ENCODE data around the gene ARMC7. TPM values are rescaled to one million over a fixed set of nuclear protein-coding genes. Genes with fewer than 3 reads are reported as not detected.
"Not testable (repeated sequence)": the region's sequence is repeated elsewhere in the genome, so short reads cannot be mapped to it uniquely, and the experiment has no call there.

The ARMC7 gene
- total RNA-seq, 1 experiment from 2014 or later, result 12.3 TPM

DNA sequence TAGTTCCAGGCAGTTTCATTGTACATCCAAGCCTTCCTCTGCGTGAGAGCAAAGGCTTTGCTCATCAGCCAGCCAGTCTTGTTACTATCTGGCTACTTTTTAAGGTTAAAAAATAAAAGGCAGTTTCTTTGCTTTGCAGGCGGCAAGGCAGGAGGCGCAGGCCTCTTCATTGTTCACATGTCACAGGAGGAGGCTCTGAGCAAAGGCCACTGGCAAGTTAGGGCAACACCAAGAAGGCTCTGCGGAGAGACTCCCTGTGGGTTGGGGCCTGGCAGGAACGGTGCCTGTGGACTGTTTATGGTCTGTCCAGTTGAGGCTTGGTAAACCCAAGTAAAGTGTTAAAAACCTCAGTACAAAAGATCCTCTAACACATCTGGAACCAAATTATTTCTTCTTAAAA, 25.7 kb downstream of the ARMC7 start:
- TF ChIP-seq, protein P1, sequence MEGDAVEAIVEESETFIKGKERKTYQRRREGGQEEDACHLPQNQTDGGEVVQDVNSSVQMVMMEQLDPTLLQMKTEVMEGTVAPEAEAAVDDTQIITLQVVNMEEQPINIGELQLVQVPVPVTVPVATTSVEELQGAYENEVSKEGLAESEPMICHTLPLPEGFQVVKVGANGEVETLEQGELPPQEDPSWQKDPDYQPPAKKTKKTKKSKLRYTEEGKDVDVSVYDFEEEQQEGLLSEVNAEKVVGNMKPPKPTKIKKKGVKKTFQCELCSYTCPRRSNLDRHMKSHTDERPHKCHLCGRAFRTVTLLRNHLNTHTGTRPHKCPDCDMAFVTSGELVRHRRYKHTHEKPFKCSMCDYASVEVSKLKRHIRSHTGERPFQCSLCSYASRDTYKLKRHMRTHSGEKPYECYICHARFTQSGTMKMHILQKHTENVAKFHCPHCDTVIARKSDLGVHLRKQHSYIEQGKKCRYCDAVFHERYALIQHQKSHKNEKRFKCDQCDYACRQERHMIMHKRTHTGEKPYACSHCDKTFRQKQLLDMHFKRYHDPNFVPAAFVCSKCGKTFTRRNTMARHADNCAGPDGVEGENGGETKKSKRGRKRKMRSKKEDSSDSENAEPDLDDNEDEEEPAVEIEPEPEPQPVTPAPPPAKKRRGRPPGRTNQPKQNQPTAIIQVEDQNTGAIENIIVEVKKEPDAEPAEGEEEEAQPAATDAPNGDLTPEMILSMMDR (conservative IDR thresholded peaks at IDR 0.05; ENCODE audit: low read depth, low read length), result no peak
- no peak for TF ChIP-seq EZH2 (IDR thresholded peaks at IDR 0.05; ENCODE audit: borderline replicate concordance, low read depth, low read length, poor library complexity, severe bottlenecking)
- no peaks in the 10 kb centered on the region for H3K9me3 ChIP-seq (ENCODE audit: low read depth, low read length, poor library complexity, severe bottlenecking)
- peaks cover 51% of the 10 kb centered on the region for H3K36me3 ChIP-seq (ENCODE audit: insufficient read depth, low read length, poor library complexity, severe bottlenecking)
- BruUV-seq (replicated peaks), result TSS peak; percentile 25
- ChIA-PET POLR2A (ENCODE audit: low non-redundant PET) (no interaction called here), CTCF (no interaction called here)
- H3K27me3 ChIP-seq (replicated peaks; ENCODE audit: insufficient read depth, low read depth, low read length, poor library complexity), result no peaks in the 10 kb centered on the region
- no peak for DNase-seq (ENCODE audit: low spot score)
- peaks cover 7% of the 10 kb centered on the region for H3K4me1 ChIP-seq (ENCODE audit: insufficient read depth, low read length, poor library complexity, severe bottlenecking)
- H3K4me3 ChIP-seq (ENCODE audit: low read depth, low read length, poor library complexity, severe bottlenecking), result no peak overlapping the region
- peak overlapping the region; percentile 40 for H3K27ac ChIP-seq (ENCODE audit: low read depth, low read length, poor library complexity, severe bottlenecking)
- intact Hi-C loops (cut with micrococcal nuclease; ENCODE audit: unreplicated experiment), result no loop called here

DNA sequence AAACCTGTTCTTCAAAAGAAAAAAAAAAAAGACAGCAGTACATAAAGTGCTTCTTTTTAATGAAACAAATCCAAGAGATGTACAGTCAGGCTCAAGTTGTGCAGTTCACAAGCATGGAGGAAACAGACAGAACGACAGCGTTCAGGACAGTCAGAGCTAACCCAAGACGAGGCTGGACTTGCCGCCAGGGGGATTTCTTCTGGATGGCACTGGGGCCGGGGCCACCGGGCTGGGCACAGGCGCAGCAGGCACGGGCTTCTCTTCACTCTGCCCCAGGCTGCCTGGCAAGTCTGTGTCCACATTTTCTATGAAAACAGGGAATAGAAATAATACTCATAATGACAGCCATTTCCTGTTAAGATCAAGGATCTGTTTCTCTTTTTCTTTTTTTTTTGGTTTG, 26.2 kb downstream of the ARMC7 start:
- H3K36me3 ChIP-seq (ENCODE audit: insufficient read depth, low read length, poor library complexity, severe bottlenecking), result peaks cover 56% of the 10 kb centered on the region

DNA sequence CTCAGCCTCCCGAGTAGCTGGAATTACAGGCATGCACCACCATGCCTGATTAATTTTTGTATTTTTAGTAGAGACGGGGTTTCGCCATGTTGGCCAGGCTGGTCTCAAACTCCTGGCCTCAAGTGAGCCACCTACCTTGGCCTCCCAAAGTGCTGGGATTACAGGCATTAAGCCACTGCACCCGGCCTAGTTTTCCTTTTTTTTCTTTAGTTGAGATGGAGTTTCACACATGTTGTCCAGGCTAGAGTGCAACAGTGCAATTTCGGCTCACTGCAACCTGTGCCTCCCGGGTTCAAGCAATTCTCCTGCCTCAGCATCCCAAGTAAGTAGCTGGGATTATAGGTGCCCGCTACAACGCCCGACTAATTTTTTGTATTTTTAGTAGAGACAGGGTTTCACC, 28.0 kb downstream of the ARMC7 start:
- POLR2A ChIA-PET (ENCODE audit: low non-redundant PET); BruUV-seq (replicated peaks): not testable (repeated sequence)

More for the DNA sequence above, 26.2 kb downstream of the ARMC7 start:
- no peak for DNase-seq (ENCODE audit: low spot score)
- intact Hi-C loops (cut with micrococcal nuclease; ENCODE audit: unreplicated experiment), result no loop called here
- no peak overlapping the region for H3K4me3 ChIP-seq (ENCODE audit: low read depth, low read length, poor library complexity, severe bottlenecking)
- no TSS peak for BruUV-seq (replicated peaks)
- ChIA-PET POLR2A (ENCODE audit: low non-redundant PET) (no interaction called here), CTCF (no interaction called here)
- TF ChIP-seq EZH2 (IDR thresholded peaks at IDR 0.05; ENCODE audit: borderline replicate concordance, low read depth, low read length, poor library complexity, severe bottlenecking), result no peak
- TF ChIP-seq, protein P1 (conservative IDR thresholded peaks at IDR 0.05; ENCODE audit: low read depth, low read length), result no peak
- H3K9me3 ChIP-seq (ENCODE audit: low read depth, low read length, poor library complexity, severe bottlenecking), result no peaks in the 10 kb centered on the region
- H3K4me1 ChIP-seq (ENCODE audit: insufficient read depth, low read length, poor library complexity, severe bottlenecking), result peaks cover 4% of the 10 kb centered on the region
- H3K27ac ChIP-seq (ENCODE audit: low read depth, low read length, poor library complexity, severe bottlenecking), result peak overlapping the region; percentile 40
- no peaks in the 10 kb centered on the region for H3K27me3 ChIP-seq (replicated peaks; ENCODE audit: insufficient read depth, low read depth, low read length, poor library complexity)

GRCh38 chr17:75138519-75138918, 28.8 kb downstream of the ARMC7 start:
- BruUV-seq (replicated peaks), result no TSS peak
- CTCF ChIA-PET, result no interaction called here
- Histone ChIP-seq H3K27me3 (replicated peaks; ENCODE audit: insufficient read depth, low read depth, low read length, poor library complexity) (no peaks in the 10 kb centered on the region), H3K36me3 (ENCODE audit: insufficient read depth, low read length, poor library complexity, severe bottlenecking) (peaks cover 78% of the 10 kb centered on the region), H3K4me3 (ENCODE audit: low read depth, low read length, poor library complexity, severe bottlenecking) (no peak overlapping the region), H3K27ac (ENCODE audit: low read depth, low read length, poor library complexity, severe bottlenecking) (peak overlapping the region; percentile 2), H3K4me1 (ENCODE audit: insufficient read depth, low read length, poor library complexity, severe bottlenecking) (no peaks in the 10 kb centered on the region), H3K9me3 (ENCODE audit: low read depth, low read length, poor library complexity, severe bottlenecking) (no peaks in the 10 kb centered on the region)
- intact Hi-C loops (cut with micrococcal nuclease; ENCODE audit: unreplicated experiment), result no loop called here
- POLR2A ChIA-PET (ENCODE audit: low non-redundant PET), result interaction anchor here (0.6 kb wide), 1 partner anchor 19 kb away, joined by 12 read pairs; no protein-coding TSS in a partner anchor
- TF ChIP-seq, protein P1 (conservative IDR thresholded peaks at IDR 0.05; ENCODE audit: low read depth, low read length), result no peak
- TF ChIP-seq EZH2 (IDR thresholded peaks at IDR 0.05; ENCODE audit: borderline replicate concordance, low read depth, low read length, poor library complexity, severe bottlenecking), result no peak
- DNase-seq (ENCODE audit: low spot score), result no peak

More for the DNA sequence above, 28.0 kb downstream of the ARMC7 start:
- DNase-seq (ENCODE audit: low spot score); H3K27me3 ChIP-seq (replicated peaks; ENCODE audit: insufficient read depth, low read depth, low read length, poor library complexity); H3K4me3 ChIP-seq (ENCODE audit: low read depth, low read length, poor library complexity, severe bottlenecking); H3K4me1 ChIP-seq (ENCODE audit: insufficient read depth, low read length, poor library complexity, severe bottlenecking); intact Hi-C loops (cut with micrococcal nuclease; ENCODE audit: unreplicated experiment); H3K9me3 ChIP-seq (ENCODE audit: low read depth, low read length, poor library complexity, severe bottlenecking); H3K27ac ChIP-seq (ENCODE audit: low read depth, low read length, poor library complexity, severe bottlenecking): not testable (repeated sequence)
- CTCF ChIA-PET, result interaction anchor here (0.5 to 0.6 kb wide), 2 partner anchors 54 to 131 kb away, joined by 4 to 9 read pairs; no protein-coding TSS in a partner anchor
- peaks cover 71% of the 10 kb centered on the region for H3K36me3 ChIP-seq (ENCODE audit: insufficient read depth, low read length, poor library complexity, severe bottlenecking)

All from A673 (cell line).